K562 (cell line): ENCODE data around the gene SORCS2. TPM values are rescaled to one million over a fixed set of nuclear protein-coding genes. Genes with fewer than 3 reads are reported as not detected.

Experiments used
- ATAC-seq: fragments of 200-7000 bp; cut with Tn5 transposase; 3 replicates; pipeline ENCODE4 v1.9.1; 2020; ENCODE audit warnings: moderate library complexity
- BruUV-seq: library from RNA; stranded (reverse); fragments of 400-500 nt; replicated peaks from 2 replicates; lab custom pipeline; 2021; lab: Mats Ljungman, UMichigan
- CTCF ChIA-PET: fragments of 300-600 bp; formaldehyde crosslinking; extraction: SDS; loops from one replicate; lab custom pipeline; 2021; ENCODE audit warnings: low intra/inter-chr PET ratio; lab: Yijun Ruan, JAX
- POLR2A ChIA-PET: fragments of 300-600, 350-650 bp; sonication (Branson Sonifier 250); formaldehyde crosslinking; extraction: SDS; loops from one replicate; lab custom pipeline; 2021; ENCODE audit warnings: antibody characterized with exemption, inconsistent platforms; lab: Yijun Ruan, JAX
- DNase-seq, 4 experiments: peaks; one replicate each; pipeline versions ENCODE4 v3.0.0 to v3.0.0-alpha.2; 2011 to 2018; ENCODE audit warnings: low spot score in 3 of 4, mixed read lengths in 3 of 4; ENCODE audit errors: extremely low read depth in 1 of 4
- FAIRE-seq: peaks from 2 replicates; lab custom pipeline; 2011; peaks lifted over from hg19 to GRCh38; lab: Jason Lieb, UNC
- H2AFZ ChIP-seq: 2 replicates; pipeline ENCODE4 v1.6.0; 2011; ENCODE audit warnings: low read depth, low read length, control low read depth, inconsistent platforms
- H3K27ac ChIP-seq: fragments of 200-600 bp; 3 replicates; pipeline ENCODE4 v1.8.0; 2011; ENCODE audit warnings: low read depth, mild to moderate bottlenecking, control low read depth, inconsistent platforms, low read length, moderate library complexity, mixed read lengths; ENCODE audit errors: extremely low read depth
- H3K27me3 ChIP-seq, 2 experiments: fragments of 300-600 bp in 1 of 2; 2 replicates in 1 of 2; 3 replicates in 1 of 2; pipeline versions ENCODE4 v1.6.0 to v1.8.0; 2011; ENCODE audit warnings: inconsistent platforms in 2 of 2, low read length in 2 of 2, mild to moderate bottlenecking in 1 of 2, mixed read lengths in 1 of 2, moderate library complexity in 1 of 2; ENCODE audit not compliant: control insufficient read depth in 2 of 2, insufficient read depth in 2 of 2
- H3K36me3 ChIP-seq: fragments of 300-600 bp; 3 replicates; pipeline ENCODE4 v1.8.0; 2011; ENCODE audit warnings: mild to moderate bottlenecking, low read length, inconsistent platforms; ENCODE audit not compliant: control insufficient read depth, insufficient read depth
- H3K4me1 ChIP-seq, 2 experiments: fragments of 200-600 bp in 1 of 2; replicated peaks in 1 of 2; 2 replicates in 1 of 2; 3 replicates in 1 of 2; pipeline versions ENCODE4 v1.5.1 to v1.8.0; 2011; ENCODE audit warnings: inconsistent platforms in 2 of 2, low read length in 2 of 2, mild to moderate bottlenecking in 1 of 2, mixed read lengths in 1 of 2, moderate library complexity in 1 of 2; ENCODE audit not compliant: control insufficient read depth in 2 of 2, insufficient read depth in 2 of 2
- H3K4me2 ChIP-seq: 2 replicates; pipeline ENCODE4 v1.6.1; 2011; ENCODE audit warnings: low read length, control low read depth, inconsistent platforms, mixed read lengths; ENCODE audit not compliant: insufficient read depth
- H3K4me3 ChIP-seq: fragments of 200-600 bp; sonication (generic), shearing (Covaris generic); 2 replicates; pipeline ENCODE4 v1.5.1; 2016; ENCODE audit warnings: control low read depth, inconsistent platforms
- H3K79me2 ChIP-seq: fragments of 200-600 bp; 3 replicates; pipeline ENCODE4 v1.8.0; 2011; ENCODE audit warnings: low read length, inconsistent platforms; ENCODE audit not compliant: control insufficient read depth, insufficient read depth
- H3K9ac ChIP-seq, 2 experiments: 2 replicates each; pipeline versions ENCODE4 v1.6.0 to v1.6.1; 2011; ENCODE audit warnings: low read depth in 2 of 2, low read length in 2 of 2, control low read depth in 1 of 2, inconsistent platforms in 1 of 2, mild to moderate bottlenecking in 1 of 2, mixed read lengths in 1 of 2; ENCODE audit not compliant: insufficient read depth in 1 of 2
- H3K9me1 ChIP-seq: one replicate; pipeline ENCODE4 v1.6.0; 2011; ENCODE audit warnings: inconsistent platforms, mild to moderate bottlenecking, low read length, moderate library complexity; ENCODE audit not compliant: control insufficient read depth, insufficient read depth
- H3K9me3 ChIP-seq: replicated peaks from 2 replicates; pipeline ENCODE4 v1.5.1; 2011; ENCODE audit warnings: low read depth, low read length, inconsistent platforms; ENCODE audit not compliant: control insufficient read depth, insufficient read depth
- H4K20me1 ChIP-seq: replicated peaks from 2 replicates; pipeline ENCODE4 v1.6.1; 2011; ENCODE audit warnings: low read length, inconsistent platforms, mixed read lengths; ENCODE audit not compliant: control insufficient read depth, insufficient read depth
- ETV5 ChIP-seq: sonication (generic); formaldehyde crosslinking; IDR thresholded peaks from 2 replicates; pipeline ENCODE4 v1.4.0; 2020; ENCODE audit warnings: low read depth, mild to moderate bottlenecking, missing genetic modification reagents
- KAT2B ChIP-seq: IDR thresholded peaks from one replicate; pipeline ENCODE4 v1.6.1; 2012; ENCODE audit warnings: low read depth, mild to moderate bottlenecking, control low read depth, inconsistent platforms, low read length, moderate library complexity
- KDM1A ChIP-seq, 2 experiments: fragments of 450-650 bp; IDR thresholded peaks; 2 replicates each; pipeline ENCODE4 v1.6.1; 2016; ENCODE audit warnings: mild to moderate bottlenecking in 2 of 2
- TRIM25 ChIP-seq: fragments of 450-650 bp; IDR thresholded peaks from 2 replicates; pipeline ENCODE4 v1.7.0; 2016; ENCODE audit warnings: borderline replicate concordance
- ZNF57 ChIP-seq: fragments of 450-650 bp; formaldehyde crosslinking; IDR thresholded peaks from 2 replicates; pipeline ENCODE4 v1.4.0; 2020; ENCODE audit warnings: mild to moderate bottlenecking, moderate library complexity
- WGBS: fragments of 100-300 bp; shearing (Covaris generic); methylation state at CpG from one replicate; pipeline ENCODE4 v1.1.6; 2016; ENCODE audit warnings: low coverage, mixed read lengths; ENCODE audit not compliant: insufficient coverage; ENCODE audit errors: missing lambda C conversion rate; 5-methylcytosine and 5-hydroxymethylcytosine counted together
- in situ Hi-C: fragments of 300-500 bp; cut with MboI; formaldehyde crosslinking; loops from 4 replicates; pipeline ENCODE4 v1.15.0; 2018; ENCODE audit warnings: inconsistent platforms, mixed read lengths
- intact Hi-C: fragments of 100-400 bp; cut with micrococcal nuclease; formaldehyde crosslinking; loops from 2 replicates; pipeline ENCODE4 v1.14.2; 2022
- polyA plus RNA-seq, 8 experiments: library from polyadenylated mRNA; depleted of rRNA in 4 of 8; stranded (reverse) in 5 of 8; unstranded in 3 of 8; fragments of >200 nt; fragmentation: Nextera tagmentation in 2 of 8; fragmentation: Illumina TruSeq in 1 of 8; extraction: Ambion mirVana in 2 of 8; extraction: Trizol in 1 of 8; gene quantifications; 2 replicates each; pipeline versions ENCODE4 v1.2.1 to v1.2.3, GENCODE V29; 2011 to 2014; ENCODE audit warnings: inconsistent platforms in 1 of 8, missing spikeins in 1 of 8
- total RNA-seq, 7 experiments: library from RNA; depleted of rRNA in 6 of 7; stranded (reverse); fragments of >200 nt in 6 of 7; fragmentation: Illumina TruSeq in 2 of 7; extraction: Trizol in 2 of 7; gene quantifications; 2 replicates each; pipeline versions ENCODE4 v1.2.1 to v1.2.3, GENCODE V29; 2011 to 2021; ENCODE audit warnings: low replicate concordance in 1 of 7
- TF ChIP-seq, protein P1 (sequence below): fragments of 250-450 bp; sonication (Bioruptor Pico); IDR thresholded peaks from 2 replicates; pipeline ENCODE4 v1.4.0; 2020; ENCODE audit warnings: borderline replicate concordance

SORCS2 gene
- total and polyA plus RNA-seq, 9 of the 15 experiments (the other 6 are each of a cell fraction or from before 2014, with no cell fraction given): not detected

- FAIRE-seq (no peak), ATAC-seq (no peak), DNase-seq (peak in 1 of 4 experiments; percentile 14)
- Histone ChIP-seq H3K36me3 (no peaks in the 10 kb centered on the region), H3K79me2 (no peaks in the 10 kb centered on the region), H3K9ac (no peak overlapping the region), H3K4me3 (no peak overlapping the region), H4K20me1 (0 out of 2 replicates have a peak, but pooled peaks cover 4% of the 10 kb centered on the region), H3K27ac (no peak overlapping the region), H3K27me3 (peaks cover 7 to 56% of the 10 kb centered on the region in 2 experiments; a peak in 4 of 5 replicates), H3K4me1 (no peaks in the 10 kb centered on the region), H3K9me3 (no peaks in the 10 kb centered on the region), H3K4me2 (no peak overlapping the region), H3K9me1 (no peaks in the 10 kb centered on the region), H2AFZ (no peak overlapping the region)
- ChIA-PET POLR2A (interaction anchor here (0.6 kb wide), 1 partner anchor 195 kb away, joined by 3 read pairs; no protein-coding TSS in a partner anchor), CTCF (no interaction called here)
- BruUV-seq: no TSS peak
- 2% methylated on average over 19 of the region's 19 CpGs for WGBS
- intact Hi-C loops: no loop called here
- TF ChIP-seq ZNF57: no peak
- TF ChIP-seq KDM1A (IDR thresholded peaks at IDR 0.05): no peak
- TF ChIP-seq, protein P1, sequence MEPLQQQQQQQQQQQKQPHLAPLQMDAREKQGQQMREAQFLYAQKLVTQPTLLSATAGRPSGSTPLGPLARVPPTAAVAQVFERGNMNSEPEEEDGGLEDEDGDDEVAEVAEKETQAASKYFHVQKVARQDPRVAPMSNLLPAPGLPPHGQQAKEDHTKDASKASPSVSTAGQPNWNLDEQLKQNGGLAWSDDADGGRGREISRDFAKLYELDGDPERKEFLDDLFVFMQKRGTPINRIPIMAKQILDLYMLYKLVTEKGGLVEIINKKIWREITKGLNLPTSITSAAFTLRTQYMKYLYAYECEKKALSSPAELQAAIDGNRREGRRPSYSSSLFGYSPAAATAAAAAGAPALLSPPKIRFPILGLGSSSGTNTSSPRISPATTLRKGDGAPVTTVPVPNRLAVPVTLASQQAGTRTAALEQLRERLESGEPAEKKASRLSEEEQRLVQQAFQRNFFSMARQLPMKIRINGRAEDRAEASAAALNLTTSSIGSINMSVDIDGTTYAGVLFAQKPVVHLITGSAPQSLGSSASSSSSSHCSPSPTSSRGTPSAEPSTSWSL (CRISPR knock-in tag): no peak
- no peak for TF ChIP-seq ETV5 (CRISPR knock-in tag)
- no peak for TF ChIP-seq TRIM25
- TF ChIP-seq KAT2B: no peak
- in situ Hi-C loops: no loop called here
Observed at GRCh38 chr4:7472442-7473013, 280.2 kb downstream of the SORCS2 start.
